Astrocyte (in vitro differentiated cells and primary cell): ENCODE results near the gene CD101. TPM values are rescaled to one million over a fixed set of nuclear protein-coding genes. Genes with fewer than 3 reads are reported as not detected.

Source experiments
- DNase-seq: peaks from one replicate; pipeline ENCODE4 v3.0.0-alpha.2; 2010; ENCODE audit warnings: low read depth
- FAIRE-seq: peaks from 2 replicates; lab custom pipeline; 2011; peaks lifted over from hg19 to GRCh38; lab: Jason Lieb, UNC
- H2AFZ ChIP-seq: 2 replicates; pipeline ENCODE4 v1.6.0; 2012; ENCODE audit warnings: low read depth, low read length, inconsistent platforms
- H3K27ac ChIP-seq: 2 replicates; pipeline ENCODE4 v1.5.1; 2011; ENCODE audit warnings: low read depth, low read length, inconsistent platforms
- H3K27me3 ChIP-seq: 2 replicates; pipeline ENCODE4 v1.6.0; 2011; ENCODE audit warnings: low read length, inconsistent platforms; ENCODE audit not compliant: insufficient read depth
- H3K36me3 ChIP-seq: 2 replicates; pipeline ENCODE4 v1.5.1; 2011; ENCODE audit warnings: low read length, inconsistent platforms; ENCODE audit not compliant: insufficient read depth
- H3K4me1 ChIP-seq: 2 replicates; pipeline ENCODE4 v1.5.1; 2011; ENCODE audit warnings: low read length, inconsistent platforms; ENCODE audit not compliant: insufficient read depth
- H3K4me2 ChIP-seq: 2 replicates; pipeline ENCODE4 v1.6.0; 2012; ENCODE audit warnings: low read length, inconsistent platforms
- H3K4me3 ChIP-seq: 2 replicates; pipeline ENCODE4 v1.5.1; 2011; ENCODE audit warnings: low read depth, mild to moderate bottlenecking, low read length, inconsistent platforms; ENCODE audit not compliant: insufficient read depth
- H3K79me2 ChIP-seq: 2 replicates; pipeline ENCODE4 v1.6.0; 2012; ENCODE audit warnings: mild to moderate bottlenecking, low read length, inconsistent platforms; ENCODE audit not compliant: insufficient read depth
- H3K9ac ChIP-seq: 2 replicates; pipeline ENCODE4 v1.6.0; 2012; ENCODE audit warnings: mild to moderate bottlenecking, low read length, inconsistent platforms
- H3K9me3 ChIP-seq: 2 replicates; pipeline ENCODE4 v1.5.1; 2012; ENCODE audit warnings: low read depth, mild to moderate bottlenecking, low read length, inconsistent platforms; ENCODE audit not compliant: insufficient read depth
- H4K20me1 ChIP-seq: 2 replicates; pipeline ENCODE4 v1.6.0; 2012; ENCODE audit warnings: low read length, inconsistent platforms; ENCODE audit not compliant: insufficient read depth
- H3K27ac Mint-ChIP-seq: one replicate; pipeline ENCODE4 v1.8.0; 2021; ENCODE audit warnings: mild to moderate bottlenecking, mixed read lengths; ENCODE audit not compliant: unreplicated experiment
- H3K27me3 Mint-ChIP-seq: one replicate; pipeline ENCODE4 v1.8.0; 2021; ENCODE audit warnings: low read depth, mixed read lengths; ENCODE audit not compliant: unreplicated experiment
- H3K36me3 Mint-ChIP-seq: one replicate; pipeline ENCODE4 v1.8.0; 2021; ENCODE audit warnings: low read depth, mixed read lengths; ENCODE audit not compliant: unreplicated experiment
- H3K4me1 Mint-ChIP-seq: one replicate; pipeline ENCODE4 v1.8.0; 2021; ENCODE audit warnings: low read depth, mixed read lengths; ENCODE audit not compliant: unreplicated experiment
- H3K4me3 Mint-ChIP-seq: one replicate; pipeline ENCODE4 v1.8.0; 2021; ENCODE audit warnings: mild to moderate bottlenecking, moderate library complexity, mixed read lengths; ENCODE audit not compliant: unreplicated experiment
- H3K9me3 Mint-ChIP-seq: one replicate; pipeline ENCODE4 v1.8.0; 2021; ENCODE audit warnings: mild to moderate bottlenecking, mixed read lengths; ENCODE audit not compliant: unreplicated experiment
- EZH2 ChIP-seq: IDR thresholded peaks from 2 replicates; pipeline ENCODE4 v1.6.1; 2012; ENCODE audit warnings: mild to moderate bottlenecking, low read length, inconsistent platforms; ENCODE audit not compliant: insufficient read depth
- total RNA-seq: library from RNA; stranded (reverse); gene quantifications from 2 replicates; pipeline ENCODE4 v1.2.1, GENCODE V29; 2021
- TF ChIP-seq, protein P1 (sequence below): IDR thresholded peaks from 2 replicates; pipeline ENCODE4 v1.5.1; 2011; ENCODE audit warnings: low read depth, mild to moderate bottlenecking, inconsistent platforms, low read length, moderate library complexity; ENCODE audit not compliant: insufficient read depth

Gene CD101
- total RNA-seq, 1 donor from 2014 or later = 1.6 TPM

DNA sequence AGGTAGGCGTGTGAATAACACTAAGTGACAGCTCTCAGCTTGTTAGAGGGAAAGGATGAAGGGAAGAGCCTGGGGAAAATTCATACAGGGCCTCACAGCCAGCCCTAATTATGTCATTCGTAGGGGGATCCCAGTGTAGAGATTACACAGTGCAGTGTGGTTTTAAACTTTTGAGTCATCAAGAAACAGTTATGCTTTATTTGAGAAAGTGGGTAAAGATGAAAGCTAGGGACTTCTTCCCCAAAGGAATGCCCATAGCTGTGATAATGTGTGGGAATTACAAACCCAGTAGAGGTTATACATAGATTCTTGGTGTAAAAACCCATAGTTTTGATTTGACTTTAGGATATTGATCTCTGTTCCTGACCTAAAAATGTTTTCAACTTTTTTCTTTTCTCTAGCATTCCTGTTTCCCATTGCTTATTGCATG is 60.4 kb downstream of the CD101 start:
- Mint-ChIP-seq H3K4me1 (peaks cover 18% of the 10 kb centered on the region), H3K27ac (no peak overlapping the region), H3K27me3 (no peaks in the 10 kb centered on the region), H3K4me3 (no peak overlapping the region), H3K36me3 (peaks cover 2% of the 10 kb centered on the region), H3K9me3 (no peaks in the 10 kb centered on the region)
- Histone ChIP-seq H3K4me1 (peaks cover 20% of the 10 kb centered on the region), H3K27me3 (no peaks in the 10 kb centered on the region), H3K36me3 (no peaks in the 10 kb centered on the region), H3K79me2 (peaks cover 8% of the 10 kb centered on the region), H3K27ac (peak overlapping the region; percentile 85), H3K9ac (peak overlapping the region; percentile 90), H4K20me1 (no peaks in the 10 kb centered on the region), H3K4me2 (peak overlapping the region; percentile 63), H3K4me3 (no peak overlapping the region), H2AFZ (no peak overlapping the region), H3K9me3 (no peaks in the 10 kb centered on the region)
- TF ChIP-seq EZH2 = no peak
- TF ChIP-seq, protein P1, sequence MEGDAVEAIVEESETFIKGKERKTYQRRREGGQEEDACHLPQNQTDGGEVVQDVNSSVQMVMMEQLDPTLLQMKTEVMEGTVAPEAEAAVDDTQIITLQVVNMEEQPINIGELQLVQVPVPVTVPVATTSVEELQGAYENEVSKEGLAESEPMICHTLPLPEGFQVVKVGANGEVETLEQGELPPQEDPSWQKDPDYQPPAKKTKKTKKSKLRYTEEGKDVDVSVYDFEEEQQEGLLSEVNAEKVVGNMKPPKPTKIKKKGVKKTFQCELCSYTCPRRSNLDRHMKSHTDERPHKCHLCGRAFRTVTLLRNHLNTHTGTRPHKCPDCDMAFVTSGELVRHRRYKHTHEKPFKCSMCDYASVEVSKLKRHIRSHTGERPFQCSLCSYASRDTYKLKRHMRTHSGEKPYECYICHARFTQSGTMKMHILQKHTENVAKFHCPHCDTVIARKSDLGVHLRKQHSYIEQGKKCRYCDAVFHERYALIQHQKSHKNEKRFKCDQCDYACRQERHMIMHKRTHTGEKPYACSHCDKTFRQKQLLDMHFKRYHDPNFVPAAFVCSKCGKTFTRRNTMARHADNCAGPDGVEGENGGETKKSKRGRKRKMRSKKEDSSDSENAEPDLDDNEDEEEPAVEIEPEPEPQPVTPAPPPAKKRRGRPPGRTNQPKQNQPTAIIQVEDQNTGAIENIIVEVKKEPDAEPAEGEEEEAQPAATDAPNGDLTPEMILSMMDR = no peak
- DNase-seq = peak; percentile 91
- no peak for FAIRE-seq

DNA sequence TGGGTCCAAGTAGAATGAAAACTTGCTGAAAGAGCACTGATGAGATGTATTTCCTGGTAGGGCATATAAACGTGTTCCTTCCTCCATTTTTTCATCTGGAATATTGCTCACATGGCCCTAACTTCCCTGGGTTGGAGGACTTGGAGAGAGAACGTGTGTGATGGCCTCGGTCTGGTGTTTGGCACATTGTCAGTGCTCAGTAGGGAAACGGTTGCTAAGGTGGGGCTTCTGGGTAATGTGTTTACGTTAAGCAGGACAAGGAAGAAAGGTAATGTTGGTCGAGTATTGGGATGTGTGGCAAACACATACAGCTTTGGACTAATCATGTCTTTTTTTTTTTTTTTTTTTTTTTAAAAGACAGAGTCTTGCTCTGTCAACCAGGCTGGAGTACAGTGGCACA is 64.8 kb downstream of the CD101 start:
- H3K4me1 Mint-ChIP-seq = peaks cover 20% of the 10 kb centered on the region

More for the DNA sequence above, 64.8 kb downstream of the CD101 start:
- Histone ChIP-seq H3K4me3 (no peak overlapping the region), H3K4me2 (no peak overlapping the region), H3K79me2 (peaks cover 7% of the 10 kb centered on the region), H3K4me1 (peaks cover 20% of the 10 kb centered on the region), H4K20me1 (no peaks in the 10 kb centered on the region), H3K9ac (no peak overlapping the region), H3K27ac (no peak overlapping the region), H3K27me3 (no peaks in the 10 kb centered on the region), H2AFZ (no peak overlapping the region), H3K36me3 (no peaks in the 10 kb centered on the region), H3K9me3 (no peaks in the 10 kb centered on the region)
- Mint-ChIP-seq H3K9me3 (no peaks in the 10 kb centered on the region), H3K4me3 (no peak overlapping the region), H3K36me3 (peaks cover 2% of the 10 kb centered on the region), H3K27ac (no peak overlapping the region), H3K27me3 (no peaks in the 10 kb centered on the region)
- DNase-seq (no peak), FAIRE-seq (no peak)
- no peak for TF ChIP-seq EZH2
- TF ChIP-seq, protein P1 = no peak
